HCT116 (cell line): ENCODE data around the gene HSP90AB1. TPM values are rescaled to one million over a fixed set of nuclear protein-coding genes. Genes with fewer than 3 reads are reported as not detected.
A peak's percentile ranks its signal among the peaks of the same experiment; 100 is the strongest.

Experiments used
- ATAC-seq: fragments of 200-7000 bp; cut with Tn5 transposase; 2 replicates; pipeline ENCODE4 v1.9.1; 2020; ENCODE audit warnings: mild to moderate bottlenecking, moderate library complexity
- BruUV-seq: library from RNA; stranded (reverse); fragments of 400-500 nt; replicated peaks from 2 replicates; lab custom pipeline; 2021; lab: Mats Ljungman, UMichigan
- CTCF ChIA-PET: fragments of 300-600 bp; sonication (Branson Sonifier 250); formaldehyde crosslinking; loops from one replicate; lab custom pipeline; 2021; ENCODE audit warnings: antibody characterized with exemption; lab: Charles Lee
- POLR2A ChIA-PET: fragments of 300-600, 350-600 bp; sonication (Branson Sonifier 250); formaldehyde crosslinking; loops from one replicate; lab custom pipeline; 2021; ENCODE audit warnings: antibody characterized with exemption; lab: Charles Lee
- RAD21 ChIA-PET, 2 experiments: fragments of 300-600 bp; sonication (Branson Sonifier 250); formaldehyde crosslinking; loops; one replicate each; lab custom pipeline; 2023; ENCODE audit warnings: low total read pairs in 2 of 2; ENCODE audit not compliant: uncharacterized antibody in 2 of 2, unreplicated experiment in 2 of 2, low non-redundant PET in 1 of 2; lab: Charles Lee
- DNase-seq: peaks from one replicate; pipeline ENCODE4 v3.0.0-alpha.2; 2010; ENCODE audit warnings: low read depth, low spot score
- H2AFZ ChIP-seq: fragments of 200-600 bp; shearing (Covaris generic), sonication (generic); 2 replicates; pipeline ENCODE4 v1.6.1; 2017; ENCODE audit warnings: low read depth, mixed run types, mixed read lengths, antibody characterized with exemption, low read length; ENCODE audit not compliant: poor library complexity, severe bottlenecking
- H3K27ac ChIP-seq: 2 replicates; pipeline ENCODE4 v1.5.1; 2012; ENCODE audit warnings: low read depth, low read length
- H3K27me3 ChIP-seq: fragments of 200-600 bp; sonication (generic); 2 replicates; pipeline ENCODE4 v1.6.1; 2016; ENCODE audit warnings: mixed run types, low read length, mixed read lengths; ENCODE audit not compliant: insufficient read depth
- H3K36me3 ChIP-seq, 2 experiments: fragments of 200-500 bp in 1 of 2; fragments of 200-600 bp in 1 of 2; sonication (Bioruptor generic) in 1 of 2; sonication (generic) in 1 of 2; 2 replicates each; pipeline versions ENCODE4 v1.5.1 to v1.6.1; 2014 to 2016; ENCODE audit warnings: low read length in 2 of 2, inconsistent platforms in 1 of 2, mixed read lengths in 1 of 2, mixed run types in 1 of 2; ENCODE audit not compliant: insufficient read depth in 2 of 2, control insufficient read depth in 1 of 2
- H3K4me1 ChIP-seq, 2 experiments: fragments of 200-600 bp in 1 of 2; sonication (generic) in 1 of 2; 2 replicates each; pipeline versions ENCODE4 v1.5.1 to v1.6.1; 2012 to 2017; ENCODE audit warnings: low read length in 2 of 2, inconsistent platforms in 1 of 2, mild to moderate bottlenecking in 1 of 2, mixed read lengths in 1 of 2, mixed run types in 1 of 2, moderate library complexity in 1 of 2; ENCODE audit not compliant: insufficient read depth in 2 of 2, control insufficient read depth in 1 of 2
- H3K4me2 ChIP-seq: fragments of 200-600 bp; sonication (generic); 2 replicates; pipeline ENCODE4 v1.6.1; 2017; ENCODE audit warnings: mixed run types, low read length, mixed read lengths
- H3K4me3 ChIP-seq, 2 experiments: fragments of 200-600 bp in 1 of 2; sonication (generic) in 1 of 2; replicated peaks in 1 of 2; 2 replicates each; pipeline ENCODE4 v1.5.1; 2011 to 2016; ENCODE audit warnings: low read length in 2 of 2, control low read depth in 1 of 2, low read depth in 1 of 2, mild to moderate bottlenecking in 1 of 2, mixed read lengths in 1 of 2, mixed run types in 1 of 2
- H3K79me2 ChIP-seq: fragments of 200-600 bp; sonication (generic); 2 replicates; pipeline ENCODE4 v1.6.1; 2017; ENCODE audit warnings: mild to moderate bottlenecking, mixed run types, low read length, moderate library complexity, mixed read lengths; ENCODE audit not compliant: insufficient read depth
- H3K9ac ChIP-seq: fragments of 200-600 bp; sonication (generic); 2 replicates; pipeline ENCODE4 v1.6.1; 2016; ENCODE audit warnings: low read length, mixed read lengths
- H3K9me2 ChIP-seq: fragments of 200-600 bp; sonication (generic), shearing (Covaris generic); 2 replicates; pipeline ENCODE4 v1.6.1; 2017; ENCODE audit warnings: mixed run types, mild to moderate bottlenecking, moderate library complexity; ENCODE audit not compliant: insufficient read depth
- H3K9me3 ChIP-seq, 2 experiments: fragments of 200-500 bp in 1 of 2; fragments of 200-600 bp in 1 of 2; sonication (Bioruptor generic) in 1 of 2; sonication (generic) in 1 of 2; 2 replicates each; pipeline ENCODE4 v1.6.1; 2014 to 2017; ENCODE audit warnings: low read length in 2 of 2, mixed read lengths in 2 of 2, inconsistent platforms in 1 of 2, low read depth in 1 of 2, mild to moderate bottlenecking in 1 of 2, mixed run types in 1 of 2, moderate library complexity in 1 of 2; ENCODE audit not compliant: control insufficient read depth in 1 of 2, insufficient read depth in 1 of 2
- H4K20me1 ChIP-seq: fragments of 200-600 bp; sonication (generic), shearing (Covaris generic); 2 replicates; pipeline ENCODE4 v1.6.1; 2017; ENCODE audit warnings: mixed run types, mild to moderate bottlenecking, moderate library complexity; ENCODE audit not compliant: insufficient read depth
- ATF3 ChIP-seq: IDR thresholded peaks from 2 replicates; pipeline ENCODE4 v1.6.1; 2012
- CBX3 ChIP-seq: IDR thresholded peaks from 2 replicates; pipeline ENCODE4 v1.6.1; 2012; ENCODE audit warnings: low read depth
- CEBPB ChIP-seq: IDR thresholded peaks from 2 replicates; pipeline ENCODE4 v1.6.1; 2012; ENCODE audit warnings: low read depth
- EZH2 ChIP-seq: fragments of 200-600 bp; sonication (generic); IDR thresholded peaks from 2 replicates; pipeline ENCODE4 v1.6.1; 2017; ENCODE audit warnings: antibody characterized with exemption, mixed run types
- EZH2phosphoT487 ChIP-seq: fragments of 200-600 bp; IDR thresholded peaks from 2 replicates; pipeline ENCODE4 v1.6.1; 2018; ENCODE audit warnings: antibody characterized with exemption, borderline replicate concordance
- FOSL1 ChIP-seq: IDR thresholded peaks from 2 replicates; pipeline ENCODE4 v1.6.1; 2012; ENCODE audit warnings: low read depth
- JUND ChIP-seq: IDR thresholded peaks from 2 replicates; pipeline ENCODE4 v1.6.1; 2012
- POLR2AphosphoS5 ChIP-seq: IDR thresholded peaks from 2 replicates; pipeline ENCODE4 v1.6.1; 2011; ENCODE audit warnings: mild to moderate bottlenecking, low read depth, low read length, moderate library complexity
- RAD21 ChIP-seq: IDR thresholded peaks from 2 replicates; pipeline ENCODE4 v1.6.1; 2012; ENCODE audit warnings: low read depth, mild to moderate bottlenecking
- SIN3A ChIP-seq: IDR thresholded peaks from 2 replicates; pipeline ENCODE4 v1.6.1; 2012; ENCODE audit warnings: low read depth
- SRF ChIP-seq: IDR thresholded peaks from 2 replicates; pipeline ENCODE4 v1.6.1; 2012; ENCODE audit warnings: low read depth
- ZFX ChIP-seq: fragments of 450-650 bp; IDR thresholded peaks from 2 replicates; pipeline ENCODE4 v1.6.1; 2017
- ZNF274 ChIP-seq: fragments of 200-500 bp; sonication (Bioruptor generic); IDR thresholded peaks from 2 replicates; pipeline ENCODE4 v1.6.1; 2014; ENCODE audit warnings: mild to moderate bottlenecking, low read depth, low read length, inconsistent platforms
- intact Hi-C: fragments of 100-400 bp; cut with micrococcal nuclease; formaldehyde crosslinking; loops from 2 replicates; pipeline ENCODE4 v1.10.0; 2022
- total RNA-seq: library from RNA; stranded (reverse); gene quantifications from one replicate; pipeline ENCODE4 v1.2.1, GENCODE V29; 2021; ENCODE audit not compliant: unreplicated experiment
- TF ChIP-seq, protein P1 (sequence below), 3 experiments: fragments of 200-600 bp in 1 of 3; sonication (generic) in 1 of 3; IDR thresholded peaks in 2 of 3; conservative IDR thresholded peaks in 1 of 3; 2 replicates each; pipeline ENCODE4 v1.5.1; 2012 to 2017; ENCODE audit warnings: low read depth in 2 of 3, low read length in 2 of 3, antibody characterized with exemption in 1 of 3, borderline replicate concordance in 1 of 3, control low read depth in 1 of 3, mild to moderate bottlenecking in 1 of 3, mixed read lengths in 1 of 3, mixed run types in 1 of 3, moderate library complexity in 1 of 3; ENCODE audit not compliant: insufficient read depth in 1 of 3

The HSP90AB1 gene
- total RNA-seq, 1 experiment from 2014 or later, result 2,554 TPM

GRCh38 chr6:44250067-44250717 is 3.3 kb downstream of the HSP90AB1 start:
- peak overlapping the region; percentile 82; the same call in 1 of the 2 replicates for H3K27ac ChIP-seq
- H3K36me3 ChIP-seq, result peaks cover 55 to 73% of the 10 kb centered on the region in 2 experiments
- no peak overlapping the region for H3K4me3 ChIP-seq

DNA sequence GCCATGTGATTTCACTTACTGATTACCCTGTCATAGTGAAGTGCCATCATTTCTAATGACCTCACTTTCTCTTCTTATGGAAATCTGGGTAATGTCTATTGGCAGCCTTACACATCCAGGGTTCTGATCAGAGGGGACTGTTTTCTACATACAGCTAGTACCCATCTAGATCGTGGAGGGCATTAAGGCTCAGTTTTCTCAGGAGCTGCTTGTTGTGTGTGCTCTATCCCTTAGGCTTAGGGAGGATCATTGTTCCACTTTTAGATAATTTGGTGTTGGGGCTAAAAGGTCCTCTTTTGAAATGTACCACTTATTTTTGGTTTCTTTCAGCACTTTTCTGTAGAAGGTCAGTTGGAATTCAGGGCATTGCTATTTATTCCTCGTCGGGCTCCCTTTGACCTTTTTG is 3.8 kb downstream of the HSP90AB1 start:
- peaks cover 6 to 26% of the 10 kb centered on the region in 2 experiments for H3K4me1 ChIP-seq
- CTCF ChIA-PET, result interaction anchor here (2.2 kb wide), 1 partner anchor 77 kb away, joined by 6 read pairs; no protein-coding TSS in a partner anchor

More at GRCh38 chr6:44250067-44250717, 3.3 kb downstream of the HSP90AB1 start:
- no peaks in the 10 kb centered on the region for H3K9me2 ChIP-seq
- TF ChIP-seq EZH2, result no peak
- no peak for TF ChIP-seq RAD21
- TF ChIP-seq POLR2AphosphoS5, result peak; percentile 33; the same call in 1 of the 2 replicates
- H3K4me1 ChIP-seq, result peaks cover 9 to 29% of the 10 kb centered on the region in 2 experiments
- intact Hi-C loops, result loop anchor here (5.0 kb wide), 1 partner anchor 153 kb away; no protein-coding TSS in a partner anchor
- no TSS peak for BruUV-seq
- H2AFZ ChIP-seq, result no peak overlapping the region
- no peak overlapping the region for H3K4me2 ChIP-seq
- DNase-seq (no peak), ATAC-seq (no peak)
- CTCF ChIA-PET, result no interaction called here
- peaks cover 63% of the 10 kb centered on the region for H4K20me1 ChIP-seq
- peak overlapping the region; percentile 9; the same call in 1 of the 2 replicates for H3K9ac ChIP-seq
- peaks cover 65% of the 10 kb centered on the region for H3K79me2 ChIP-seq
- POLR2A ChIA-PET, result no interaction called here
- H3K27me3 ChIP-seq, result no peaks in the 10 kb centered on the region
- no peaks in the 10 kb centered on the region for H3K9me3 ChIP-seq
- RAD21 ChIA-PET, result no interaction called here

More for the DNA sequence above, 3.8 kb downstream of the HSP90AB1 start:
- Histone ChIP-seq H3K9me3 (no peaks in the 10 kb centered on the region), H4K20me1 (peaks cover 68% of the 10 kb centered on the region), H3K79me2 (peaks cover 65% of the 10 kb centered on the region), H2AFZ (no peak overlapping the region), H3K27ac (0 out of 2 replicates have a peak overlapping the region, but pooled peaks have one; percentile 22), H3K4me3 (no peak overlapping the region), H3K27me3 (no peaks in the 10 kb centered on the region), H3K9me2 (no peaks in the 10 kb centered on the region), H3K4me2 (no peak overlapping the region), H3K9ac (peak overlapping the region; percentile 9; the same call in 1 of the 2 replicates), H3K36me3 (peaks cover 55 to 73% of the 10 kb centered on the region in 2 experiments)
- ATAC-seq (no peak), DNase-seq (no peak)
- BruUV-seq, result no TSS peak
- RAD21 ChIA-PET, result no interaction called here
- intact Hi-C loops, result loop anchor here (5.0 kb wide), 1 partner anchor 153 kb away; no protein-coding TSS in a partner anchor
- POLR2A ChIA-PET, result no interaction called here
- TF ChIP-seq CEBPB (no peak), ZNF274 (no peak), SIN3A (no peak), JUND (no peak), EZH2 (no peak), EZH2phosphoT487 (no peak), ATF3 (no peak), ZFX (no peak), CBX3 (no peak), FOSL1 (no peak), SRF (no peak)
- TF ChIP-seq, protein P1, sequence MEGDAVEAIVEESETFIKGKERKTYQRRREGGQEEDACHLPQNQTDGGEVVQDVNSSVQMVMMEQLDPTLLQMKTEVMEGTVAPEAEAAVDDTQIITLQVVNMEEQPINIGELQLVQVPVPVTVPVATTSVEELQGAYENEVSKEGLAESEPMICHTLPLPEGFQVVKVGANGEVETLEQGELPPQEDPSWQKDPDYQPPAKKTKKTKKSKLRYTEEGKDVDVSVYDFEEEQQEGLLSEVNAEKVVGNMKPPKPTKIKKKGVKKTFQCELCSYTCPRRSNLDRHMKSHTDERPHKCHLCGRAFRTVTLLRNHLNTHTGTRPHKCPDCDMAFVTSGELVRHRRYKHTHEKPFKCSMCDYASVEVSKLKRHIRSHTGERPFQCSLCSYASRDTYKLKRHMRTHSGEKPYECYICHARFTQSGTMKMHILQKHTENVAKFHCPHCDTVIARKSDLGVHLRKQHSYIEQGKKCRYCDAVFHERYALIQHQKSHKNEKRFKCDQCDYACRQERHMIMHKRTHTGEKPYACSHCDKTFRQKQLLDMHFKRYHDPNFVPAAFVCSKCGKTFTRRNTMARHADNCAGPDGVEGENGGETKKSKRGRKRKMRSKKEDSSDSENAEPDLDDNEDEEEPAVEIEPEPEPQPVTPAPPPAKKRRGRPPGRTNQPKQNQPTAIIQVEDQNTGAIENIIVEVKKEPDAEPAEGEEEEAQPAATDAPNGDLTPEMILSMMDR (IDR thresholded peaks at IDR 0.05 in 2 of 3, conservative IDR thresholded peaks at IDR 0.05 in 1 of 3; ENCODE audit: borderline replicate concordance in 1 of 3, insufficient read depth in 1 of 3, low read depth in 2 of 3, low read length in 2 of 3), result no peak
